Stimulated activated CD4-positive, alpha-beta T cell treated with anti-CD3 and anti-CD28 coated beads, Interleukin-4, amount 100 ng/mL, for 4 hours (primary cell): Measurements from ENCODE around the gene CEACAM19.
"Not testable (repeated sequence)": the region's sequence is repeated elsewhere in the genome, so short reads cannot be mapped to it uniquely, and the experiment has no call there.

ENCODE experiments used
- DNase-seq, 2 experiments: peaks; one replicate each; pipeline ENCODE4 v3.0.0-alpha.2; 2020

Gene CEACAM19

DNA sequence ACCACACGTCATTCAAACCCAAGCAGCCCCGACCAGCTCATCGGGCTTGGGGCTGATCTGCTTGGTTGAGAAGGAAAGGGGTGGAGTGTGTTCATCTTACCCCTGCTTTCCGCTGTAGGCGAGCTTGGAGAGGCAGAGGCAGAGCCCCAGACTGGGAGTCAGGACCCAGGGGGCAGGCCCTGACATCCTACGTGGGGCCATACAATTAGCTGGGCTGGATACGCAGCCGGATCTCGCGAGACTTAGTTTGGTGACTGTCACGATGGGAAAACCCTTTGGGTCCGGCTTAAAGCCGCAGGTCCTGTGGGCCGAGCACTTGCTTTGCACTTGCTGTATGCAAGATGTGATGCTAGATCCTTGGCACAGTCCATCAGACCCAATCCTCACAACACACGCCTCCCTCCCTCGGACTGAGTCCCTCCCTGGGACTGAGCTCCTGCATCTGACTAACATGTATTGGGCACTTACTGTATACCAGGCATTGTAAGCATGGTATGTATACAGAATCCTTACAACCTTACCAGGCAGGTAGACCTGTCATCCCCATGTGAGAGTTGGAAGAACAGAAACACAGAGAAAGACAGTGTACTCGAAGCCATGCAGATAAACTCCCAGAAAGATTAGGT, 31.4 kb downstream of the CEACAM19 start:
- no peak for DNase-seq

- DNase-seq, result no peak
Measured at GRCh38 chr19:44703336-44704078, 32.2 kb downstream of the CEACAM19 start.

DNA sequence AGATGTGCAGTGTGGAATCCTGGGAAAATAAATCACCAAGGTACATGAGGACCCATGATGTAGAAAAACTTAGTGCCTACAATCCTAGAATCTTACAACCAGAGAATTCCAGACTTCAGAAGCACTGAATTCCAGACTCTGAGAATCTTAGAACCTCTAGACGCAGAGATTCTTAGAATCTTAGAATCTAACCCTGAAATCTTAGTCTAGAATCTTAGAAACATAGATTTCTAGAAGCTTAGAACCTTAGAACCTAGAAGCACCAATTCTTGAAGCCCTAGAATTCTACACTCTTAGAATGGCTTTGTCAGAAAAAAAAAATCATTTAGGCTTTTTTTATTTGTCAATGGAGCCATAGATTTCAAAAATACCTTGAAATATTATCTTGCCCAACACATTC, 33.7 kb downstream of the CEACAM19 start:
- DNase-seq, result no peak

- DNase-seq, result no peak
Measured at GRCh38 chr19:44705502-44706010, 34.3 kb downstream of the CEACAM19 start.

DNA sequence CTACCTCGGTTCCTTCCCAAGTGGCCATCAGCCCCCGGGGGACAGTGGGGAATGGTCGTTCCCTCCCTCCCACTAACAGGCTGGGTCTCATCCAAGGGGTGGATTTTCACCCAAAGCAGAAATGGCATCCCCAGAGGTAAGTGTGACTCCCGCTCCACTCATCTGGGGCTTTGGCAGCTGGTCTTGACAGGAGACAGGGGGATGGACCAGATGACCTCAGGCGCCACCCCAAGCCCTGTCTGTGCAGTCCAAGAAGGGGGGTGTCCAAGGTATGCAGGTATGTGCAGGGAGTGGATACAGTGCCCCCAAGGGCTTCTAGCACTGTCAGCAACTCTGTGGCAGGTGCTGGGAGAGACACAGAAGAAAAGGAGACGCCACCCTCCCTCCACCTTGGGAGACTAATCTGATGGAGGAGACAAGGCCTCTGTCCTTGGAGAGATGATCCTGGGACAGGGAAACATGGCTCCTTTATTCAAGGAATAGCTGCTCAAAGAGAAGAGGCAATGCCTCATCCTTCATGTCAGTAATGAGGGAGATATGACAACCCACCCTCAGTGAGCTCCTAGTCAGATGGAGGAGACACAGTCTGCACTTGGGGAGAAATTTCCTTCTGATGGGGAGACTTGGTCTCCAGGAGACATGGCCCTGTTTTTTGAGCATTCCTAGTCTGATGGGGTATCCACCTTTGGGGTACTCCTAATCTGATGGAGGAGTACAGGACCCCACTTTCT, 35.4 kb downstream of the CEACAM19 start:
- no peak for DNase-seq

GRCh38 chr19:44707794-44708193, 36.5 kb downstream of the CEACAM19 start:
- no peak for DNase-seq

DNA sequence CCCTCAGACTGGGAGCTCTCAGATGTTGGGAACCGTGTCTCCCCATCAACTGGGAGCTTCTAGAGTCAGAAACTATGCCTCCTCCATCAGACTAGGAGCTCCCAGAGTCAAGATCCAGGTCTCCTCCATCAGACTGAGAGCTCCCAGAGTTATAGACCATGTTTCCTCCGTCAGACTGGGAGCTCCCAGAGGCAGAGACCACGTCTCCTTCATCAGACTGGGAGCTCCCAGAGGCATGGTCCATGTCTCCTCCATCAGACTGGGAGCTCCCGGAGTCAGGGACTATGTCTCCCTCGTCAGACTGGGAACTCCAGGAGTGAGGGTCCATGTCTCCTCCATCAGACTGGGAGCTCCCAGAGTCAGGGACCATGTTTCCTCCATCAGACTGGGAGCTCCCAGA, 37.7 kb downstream of the CEACAM19 start:
- no peak for DNase-seq

DNA sequence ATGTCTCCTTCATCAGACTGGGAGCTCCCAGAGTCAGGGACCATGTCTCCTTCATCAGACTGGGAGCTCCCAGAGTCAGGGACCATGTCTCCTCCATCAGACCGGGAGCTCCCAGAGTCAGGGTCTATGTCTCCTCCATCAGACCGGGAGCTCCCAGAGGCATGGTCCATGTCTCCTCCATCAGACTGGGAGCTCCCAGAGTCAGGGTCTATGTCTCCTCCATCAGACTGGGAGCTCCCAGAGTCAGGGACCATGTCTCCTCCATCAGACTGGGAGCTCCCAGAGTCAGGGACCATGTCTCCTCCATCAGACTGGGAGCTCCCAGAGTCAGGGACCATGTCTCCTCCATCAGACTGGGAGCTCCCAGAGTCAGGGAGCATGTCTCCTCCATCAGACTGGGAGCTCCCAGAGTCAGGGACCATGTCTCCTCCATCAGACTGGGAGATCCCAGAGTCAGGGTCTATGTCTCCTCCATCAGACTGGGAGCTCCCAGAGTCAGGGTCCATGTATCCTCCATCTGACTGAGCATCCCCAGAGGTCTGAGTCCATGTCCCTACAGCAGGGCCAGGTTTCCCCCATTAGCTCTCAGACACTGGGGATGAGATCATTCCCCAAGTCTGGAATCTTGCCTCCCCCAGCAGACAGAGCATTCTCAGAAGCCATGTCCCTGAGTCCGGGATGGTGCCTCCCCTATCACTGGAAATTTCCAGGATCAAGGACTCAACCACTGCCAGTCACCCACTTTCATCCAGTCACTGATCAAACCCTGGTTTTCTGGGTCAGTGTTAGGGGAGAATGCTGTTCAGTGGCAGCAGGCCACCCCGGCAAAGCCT, 38.4 kb downstream of the CEACAM19 start:
- not testable (repeated sequence) for DNase-seq

- DNase-seq, result no peak
Measured at GRCh38 chr19:44710483-44710882, 39.2 kb downstream of the CEACAM19 start.

- DNase-seq, result no peak
Measured at GRCh38 chr19:44712864-44713515, 41.7 kb downstream of the CEACAM19 start.

DNA sequence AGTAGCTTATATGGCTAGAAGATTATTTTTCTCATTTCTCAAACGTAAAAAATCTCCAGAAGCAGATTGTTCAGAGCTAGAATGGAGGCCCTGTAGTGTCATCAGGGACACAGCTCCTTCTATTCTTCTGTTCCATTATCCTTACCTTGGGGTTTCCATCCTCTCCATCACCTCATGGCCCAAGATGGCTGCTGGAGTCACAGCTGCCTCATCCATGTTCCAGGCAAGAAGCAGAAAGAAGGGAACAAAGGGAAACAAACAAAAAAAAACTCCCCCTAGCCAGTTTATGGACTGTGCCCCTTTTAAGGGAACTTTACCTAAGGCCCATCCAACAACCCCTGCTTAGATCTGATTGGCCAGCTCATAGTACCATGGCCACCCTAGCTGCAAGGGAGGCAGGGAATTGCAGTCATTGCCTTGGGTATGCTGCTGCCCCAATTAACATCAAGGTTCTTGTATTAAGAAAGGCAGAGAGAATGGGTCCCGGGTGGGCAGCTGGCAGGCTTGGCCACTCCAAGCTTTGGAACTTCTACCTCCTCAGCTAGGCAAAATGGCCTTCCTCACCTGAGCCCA, 43.4 kb downstream of the CEACAM19 start:
- DNase-seq, result no peak

- no peak for DNase-seq
Measured at GRCh38 chr19:44717603-44718002, 46.3 kb downstream of the CEACAM19 start.

DNA sequence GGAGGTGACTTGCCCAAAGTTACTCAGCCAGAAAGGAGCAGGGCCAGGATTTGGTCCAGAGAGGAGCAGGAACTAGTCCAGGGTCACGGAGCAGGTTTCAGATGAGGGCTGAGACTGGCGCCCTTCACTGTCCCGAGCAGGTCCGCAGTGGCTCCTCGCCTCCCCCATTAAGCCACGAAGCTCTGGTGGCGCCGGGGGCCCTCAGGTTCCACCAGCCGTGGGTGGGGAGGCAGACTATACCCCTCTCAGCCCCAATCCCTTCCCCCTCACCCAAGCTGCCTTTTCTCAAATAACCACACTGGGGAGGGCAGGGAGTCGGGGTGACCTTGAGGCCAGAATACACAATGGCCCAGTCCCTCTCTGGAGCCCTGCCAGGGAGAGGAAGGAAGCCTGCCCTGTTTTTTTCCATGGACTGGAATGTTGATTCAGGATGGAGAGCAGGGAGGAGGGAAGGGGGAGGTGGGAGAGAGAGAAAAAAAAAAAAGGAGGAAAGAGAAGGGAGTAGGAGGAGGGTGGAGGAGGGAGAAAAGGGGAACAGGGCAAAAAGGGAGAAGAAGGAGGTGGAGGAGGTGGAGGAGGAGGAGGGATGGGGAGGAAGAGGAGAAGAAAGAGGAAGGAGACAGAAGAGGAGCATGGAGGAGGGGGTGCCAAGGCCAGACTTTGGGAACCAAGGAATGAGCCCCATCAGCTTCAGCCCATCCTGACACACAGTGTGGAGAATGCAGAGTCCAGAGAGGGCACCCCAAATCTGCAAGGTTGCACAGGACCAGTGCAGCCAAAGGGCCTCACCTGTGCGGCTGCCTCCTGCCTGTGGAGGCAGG, 47.4 kb downstream of the CEACAM19 start:
- DNase-seq, result no peak

DNA sequence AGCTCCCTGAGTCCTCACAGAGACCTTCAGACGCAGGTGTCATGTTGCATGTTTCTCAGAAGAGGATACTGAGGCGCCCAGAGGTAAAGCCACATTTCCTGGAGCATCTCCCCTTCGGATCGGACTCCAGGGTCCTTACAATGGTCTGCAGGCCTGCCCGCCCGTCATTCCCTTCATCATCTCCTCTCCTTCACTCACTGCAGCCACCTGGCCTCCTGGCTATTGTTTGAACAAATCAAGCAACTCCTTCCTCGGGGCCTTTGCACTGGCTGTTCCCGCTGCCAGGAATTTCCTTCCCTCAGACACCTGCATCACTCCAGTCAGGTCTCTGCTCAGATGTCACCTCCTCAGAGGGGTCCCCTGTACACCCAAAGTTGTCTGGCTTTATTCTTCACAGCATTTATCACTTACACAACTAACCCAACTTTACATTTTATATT, 48.0 kb downstream of the CEACAM19 start:
- no peak for DNase-seq

- DNase-seq, result not testable (repeated sequence)
Measured at GRCh38 chr19:44720396-44720795, 49.1 kb downstream of the CEACAM19 start.

DNA sequence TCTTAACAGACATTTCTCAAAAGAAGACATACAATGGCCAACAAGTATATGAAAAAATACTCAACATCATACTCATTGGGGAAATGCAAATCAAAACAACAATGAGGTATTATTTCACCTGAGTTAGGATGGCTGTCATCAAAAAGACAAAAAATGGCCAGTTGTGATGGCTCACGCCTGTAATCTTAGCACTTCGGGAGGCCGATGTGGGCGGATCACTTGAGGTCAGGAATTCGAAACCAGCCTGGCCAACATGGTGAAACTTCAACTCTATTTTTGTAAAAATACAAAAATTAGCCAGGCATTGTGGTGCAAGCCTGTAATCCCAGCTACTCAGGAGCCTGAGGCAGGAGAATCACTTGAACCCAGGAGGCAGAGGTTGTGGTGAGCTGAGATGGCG, 49.7 kb downstream of the CEACAM19 start:
- DNase-seq, result no peak

DNA sequence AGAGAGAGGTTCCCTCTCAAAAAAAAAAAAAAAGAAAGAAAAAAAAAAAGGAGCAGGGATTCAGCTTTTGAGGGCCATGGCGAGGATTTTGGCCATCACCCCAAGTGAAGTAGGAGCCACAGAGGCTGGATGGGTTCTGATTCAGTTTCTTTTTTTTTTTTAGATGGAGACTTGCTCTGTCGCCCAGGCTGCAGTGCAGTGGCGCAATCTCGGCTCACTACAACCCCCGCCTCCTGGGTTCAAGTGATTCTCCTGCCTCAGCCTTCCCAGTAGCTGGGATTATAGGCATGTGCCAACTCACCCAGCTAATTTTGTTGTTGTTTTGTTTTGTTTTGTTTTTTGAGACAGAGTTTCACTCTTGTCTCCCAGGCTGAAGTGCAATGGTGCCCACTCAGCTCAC, 50.1 kb downstream of the CEACAM19 start:
- DNase-seq, result not testable (repeated sequence)

DNA sequence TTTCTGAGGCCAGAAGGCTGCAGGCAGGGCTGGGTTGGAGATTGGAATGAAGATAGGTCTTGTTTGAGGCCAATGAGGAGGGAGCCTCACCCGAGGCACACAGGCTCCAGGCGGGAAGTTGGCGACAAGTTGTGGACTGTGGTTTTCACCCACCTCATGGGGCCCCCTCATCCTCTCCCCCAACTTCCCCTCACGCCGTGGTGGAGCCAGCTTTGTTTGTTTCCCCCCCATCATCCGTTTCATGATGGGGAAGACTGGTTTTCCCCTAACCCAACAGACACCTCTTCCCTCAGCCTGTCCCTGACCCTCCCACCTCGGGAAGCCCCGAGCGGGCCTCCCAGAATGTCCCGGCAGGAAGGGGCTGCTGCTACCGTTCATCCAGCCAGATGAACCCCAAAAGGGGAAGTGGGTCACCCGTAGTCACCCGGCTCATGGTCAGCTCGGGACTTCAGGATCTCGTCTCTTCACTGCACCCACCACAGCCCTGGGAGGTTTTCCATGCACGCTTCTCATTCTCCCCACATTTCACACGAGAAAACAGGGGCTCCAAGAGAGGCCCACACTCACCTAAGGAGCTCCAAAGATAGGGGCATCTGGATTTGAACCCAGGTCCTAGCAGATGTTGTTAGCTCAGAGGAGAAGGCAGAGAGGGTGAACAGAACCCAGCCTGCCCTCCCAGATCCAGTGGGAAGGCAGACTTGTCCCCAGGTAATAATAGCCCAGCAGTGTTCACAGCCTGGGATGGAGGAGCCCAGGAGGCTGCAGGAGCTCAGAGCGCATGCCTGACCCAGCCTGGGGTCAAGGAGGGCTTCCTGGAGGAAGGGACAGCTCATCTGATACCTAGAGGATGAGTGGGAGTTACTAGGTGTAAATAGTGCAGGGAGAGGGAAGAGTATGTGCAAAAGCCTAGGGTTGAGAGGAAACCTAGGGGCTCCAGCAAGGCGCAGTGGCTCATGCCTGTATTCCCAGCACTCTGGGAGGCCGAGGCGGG, 51.1 kb downstream of the CEACAM19 start:
- DNase-seq, result no peak

GRCh38 chr19:44723299-44723951, 52.1 kb downstream of the CEACAM19 start:
- DNase-seq, result no peak
